Lung (tissue), 12 donors: ENCODE measurements around the gene EN1. TPM values are rescaled to one million over a fixed set of nuclear protein-coding genes. Genes with fewer than 3 reads are reported as not detected.

ENCODE experiments used
- ATAC-seq: fragments of 200-7000 bp; cut with Tn5 transposase; one replicate; pipeline ENCODE4 v1.9.1; 2020; ENCODE audit warnings: moderate number of reproducible peaks; ENCODE audit not compliant: insufficient read depth, low FRiP score
- DNase-seq, 3 donors: peaks; one replicate each; pipeline ENCODE4 v3.0.0-alpha.2; 2013 to 2017
- H3K27ac ChIP-seq, 2 donors: one replicate each; pipeline ENCODE4 v1.5.1; 2013; ENCODE audit warnings: mild to moderate bottlenecking in 2 of 2, moderate library complexity in 2 of 2, control low read depth in 1 of 2, inconsistent platforms in 1 of 2, low read depth in 1 of 2, low read length in 1 of 2
- H3K27me3 ChIP-seq, 3 donors: one replicate each; pipeline ENCODE4 v1.5.1; 2013; ENCODE audit warnings: low read length in 2 of 3; ENCODE audit not compliant: control insufficient read depth in 3 of 3, insufficient read depth in 3 of 3
- H3K36me3 ChIP-seq, 4 donors: one replicate each; pipeline ENCODE4 v1.5.1; 2013; ENCODE audit warnings: low read length in 4 of 4, mild to moderate bottlenecking in 1 of 4, moderate library complexity in 1 of 4; ENCODE audit not compliant: control insufficient read depth in 4 of 4, insufficient read depth in 4 of 4
- H3K4me1 ChIP-seq, 5 donors: one replicate each; pipeline ENCODE4 v1.5.1; 2013; ENCODE audit warnings: low read length in 5 of 5, mild to moderate bottlenecking in 2 of 5, moderate library complexity in 1 of 5; ENCODE audit not compliant: control insufficient read depth in 5 of 5, insufficient read depth in 5 of 5
- H3K4me3 ChIP-seq: one replicate; pipeline ENCODE4 v1.5.1; 2013; ENCODE audit warnings: mild to moderate bottlenecking, control low read depth, moderate library complexity
- H3K9ac ChIP-seq, 2 donors: one replicate each; pipeline ENCODE4 v1.5.1; 2013; ENCODE audit warnings: low read length in 2 of 2, control low read depth in 1 of 2; ENCODE audit not compliant: insufficient read depth in 1 of 2
- H3K9me3 ChIP-seq, 4 donors: one replicate each; pipeline ENCODE4 v1.5.1; 2013; ENCODE audit warnings: low read length in 3 of 4, mild to moderate bottlenecking in 1 of 4, moderate library complexity in 1 of 4; ENCODE audit not compliant: control insufficient read depth in 4 of 4, insufficient read depth in 3 of 4
- CTCF ChIP-seq: IDR thresholded peaks from 2 replicates; pipeline ENCODE4 v1.5.1; 2012; ENCODE audit warnings: mild to moderate bottlenecking; ENCODE audit errors: control extremely low read depth, extremely low read depth
- WGBS, 2 donors: extraction: QIAGEN DNeasy Blood & Tissue Kit; methylation state at CpG; one replicate each; pipeline ENCODE4 v1.1.7; 2013; 5-methylcytosine and 5-hydroxymethylcytosine counted together
- polyA plus RNA-seq, 2 donors: library from polyadenylated mRNA; stranded (reverse); fragments of 200-250 nt; gene quantifications; one replicate each; pipeline ENCODE4 v1.2.1, GENCODE V29; 2013
- total RNA-seq, 2 donors: library from RNA; depleted of rRNA in 1 of 2; stranded (reverse); fragments of >200 nt in 1 of 2; gene quantifications; one replicate each; pipeline ENCODE4 v1.2.1, GENCODE V29; 2014 to 2021
- donor health status: control.
- donor health status: control.
- donor health status: Bipolar disorder and iron deficiency.
- donor health status: healthy.
- donor health status: DM: yes; HTN: yes; CAD: no.

Gene EN1
- total and polyA plus RNA-seq, 4 donors = not detected

DNA sequence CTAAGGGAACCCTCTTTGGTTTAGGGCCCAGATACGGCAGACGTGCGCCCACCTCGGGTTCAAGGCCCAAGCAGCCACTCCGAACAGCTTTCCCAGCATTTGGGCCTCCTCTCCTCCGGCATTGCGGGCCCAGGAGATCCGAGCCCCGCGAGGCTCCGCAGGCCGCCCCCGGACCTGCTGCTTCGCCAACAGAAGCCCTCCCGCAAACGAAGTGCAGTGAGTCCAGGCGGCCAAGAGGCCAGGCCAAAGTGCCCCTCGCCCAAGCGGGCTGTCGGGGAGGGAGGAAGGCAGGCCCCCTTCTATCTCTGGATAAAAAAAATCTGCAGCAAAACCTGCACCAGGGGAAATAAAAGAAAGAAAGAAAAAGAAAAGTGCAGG is 6.0 kb downstream of the EN1 start:
- Histone ChIP-seq H3K27ac (no peak overlapping the region), H3K36me3 (no peaks in the 10 kb centered on the region), H3K4me1 (peaks cover 0 to 15% (median 2%) of the 10 kb centered on the region in 5 donors), H3K9ac (no peak overlapping the region), H3K27me3 (peaks cover 20 to 96% (median 92%) of the 10 kb centered on the region in 3 donors), H3K9me3 (peaks cover 0 to 19% (median 0%) of the 10 kb centered on the region in 4 donors), H3K4me3 (no peak overlapping the region)
- DNase-seq = no peak
- WGBS, 2 donors = 18 to 24% methylated on average over 20 of the region's 20 CpGs
- no peak for ATAC-seq
- TF ChIP-seq CTCF = no peak

DNA sequence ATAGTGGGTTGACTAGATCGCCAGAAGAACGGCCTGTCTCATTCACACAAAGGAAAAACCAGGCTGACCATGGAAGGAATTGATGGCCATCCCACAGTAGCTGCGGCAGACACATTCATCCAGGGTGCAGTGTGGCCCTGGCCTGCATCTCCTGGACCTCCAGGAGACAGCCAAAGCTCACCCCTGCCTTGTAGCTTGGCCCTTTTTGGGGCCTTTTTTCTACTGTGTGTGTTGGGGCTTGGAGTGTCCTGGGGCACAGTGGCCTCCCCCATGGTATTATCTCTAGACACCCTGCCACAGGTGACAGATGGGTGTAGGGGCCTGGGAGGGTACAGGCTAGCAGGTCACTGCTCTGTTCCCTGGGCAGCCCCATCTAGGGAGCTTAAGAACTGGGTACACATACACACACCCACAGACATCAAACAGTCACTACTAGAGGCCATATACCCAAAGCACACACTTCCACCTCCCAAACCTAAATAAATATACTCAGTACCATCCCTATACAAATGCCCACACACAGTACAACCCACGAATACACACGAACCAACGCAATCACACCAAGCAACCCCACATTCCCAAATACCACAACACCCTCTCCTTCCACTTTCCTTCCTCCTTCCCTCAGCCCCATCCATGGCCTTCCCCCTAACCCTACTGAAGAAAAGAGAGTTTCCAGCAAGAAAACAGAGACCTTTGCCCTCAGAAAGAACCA is 8.6 kb downstream of the EN1 start:
- no peak for ATAC-seq
- WGBS, 2 donors = 28 to 30% methylated on average over 6 of the region's 6 CpGs
- TF ChIP-seq CTCF = no peak
- Histone ChIP-seq H3K4me1 (peaks cover 0 to 24% (median 5%) of the 10 kb centered on the region in 5 donors), H3K27me3 (peaks cover 16 to 92% (median 87%) of the 10 kb centered on the region in 3 donors), H3K4me3 (no peak overlapping the region), H3K27ac (no peak overlapping the region), H3K36me3 (no peaks in the 10 kb centered on the region), H3K9ac (no peak overlapping the region), H3K9me3 (peaks cover 0 to 11% (median 0%) of the 10 kb centered on the region in 4 donors)
- DNase-seq = no peak

GRCh38 chr2:118837621-118838020 is 9.8 kb downstream of the EN1 start:
- 14 to 17% methylated on average over 2 of the region's 2 CpGs for WGBS, 2 donors
- ATAC-seq (no peak), DNase-seq (no peak)
- Histone ChIP-seq H3K36me3 (no peaks in the 10 kb centered on the region), H3K9ac (no peak overlapping the region), H3K4me3 (no peak overlapping the region), H3K4me1 (peaks cover 0 to 20% (median 5%) of the 10 kb centered on the region in 5 donors), H3K27ac (no peak overlapping the region), H3K9me3 (peaks cover 0 to 15% (median 0%) of the 10 kb centered on the region in 4 donors), H3K27me3 (peaks cover 16 to 93% (median 88%) of the 10 kb centered on the region in 3 donors)
- no peak for TF ChIP-seq CTCF

GRCh38 chr2:118837067-118837466 is 10.4 kb downstream of the EN1 start:
- DNase-seq (no peak), ATAC-seq (no peak)
- Histone ChIP-seq H3K4me3 (no peak overlapping the region), H3K27me3 (peaks cover 18 to 97% (median 89%) of the 10 kb centered on the region in 3 donors), H3K4me1 (peaks cover 0 to 18% (median 5%) of the 10 kb centered on the region in 5 donors), H3K9ac (no peak overlapping the region), H3K36me3 (no peaks in the 10 kb centered on the region), H3K9me3 (peaks cover 0 to 17% (median 0%) of the 10 kb centered on the region in 4 donors), H3K27ac (no peak overlapping the region)
- TF ChIP-seq CTCF = no peak
- 5 to 13% methylated on average over 9 of the region's 9 CpGs for WGBS, 2 donors
